HepG2 (cell line): ENCODE data around the gene CCDC91. TPM values are rescaled to one million over a fixed set of nuclear protein-coding genes. Genes with fewer than 3 reads are reported as not detected.

Experiments
- ARID3A ChIP-seq: IDR thresholded peaks from 2 replicates; pipeline ENCODE4 v1.6.1; 2012; ENCODE audit warnings: low read depth, low read length, improper control_type of control experiment
- CEBPB ChIP-seq: IDR thresholded peaks from 2 replicates; pipeline ENCODE4 v1.6.1; 2011; ENCODE audit warnings: low read depth, low read length, improper control_type of control experiment, borderline replicate concordance
- ELF3 ChIP-seq: IDR thresholded peaks from 2 replicates; pipeline ENCODE4 v1.6.1; 2016; ENCODE audit warnings: missing genetic modification reagents, missing compliant biosample characterization
- FOXA3 ChIP-seq: IDR thresholded peaks from 2 replicates; pipeline ENCODE4 v1.6.1; 2016; ENCODE audit warnings: missing genetic modification reagents, missing compliant biosample characterization
- HIC2 ChIP-seq: sonication (generic); formaldehyde crosslinking; IDR thresholded peaks from 2 replicates; pipeline ENCODE4 v1.9.0; 2022; ENCODE audit warnings: low read depth, missing genetic modification reagents
- HNRNPK ChIP-seq: fragments of 200-400 bp; formaldehyde crosslinking; IDR thresholded peaks from 2 replicates; pipeline ENCODE4 v1.6.1; 2018; ENCODE audit warnings: low read length, low read depth, moderate library complexity, mild to moderate bottlenecking; ENCODE audit not compliant: poor library complexity, severe bottlenecking
- PRDM15 ChIP-seq: sonication (generic); formaldehyde crosslinking; IDR thresholded peaks from 2 replicates; pipeline ENCODE4 v1.4.0; 2020; ENCODE audit warnings: missing genetic modification reagents
- SMC3 ChIP-seq: IDR thresholded peaks from 2 replicates; pipeline ENCODE4 v1.6.1; 2011; ENCODE audit warnings: low read length, improper control_type of control experiment
- SOX13 ChIP-seq, 3 experiments: fragments of 450-650 bp in 1 of 3; sonication (generic) in 1 of 3; formaldehyde crosslinking in 1 of 3; IDR thresholded peaks in 2 of 3; conservative IDR thresholded peaks in 1 of 3; 2 replicates each; pipeline versions ENCODE4 v1.5.0 to v1.6.1; 2016 to 2020; ENCODE audit warnings: antibody characterized with exemption in 1 of 3, mild to moderate bottlenecking in 1 of 3, missing compliant biosample characterization in 1 of 3, missing genetic modification reagents in 1 of 3, moderate library complexity in 1 of 3
- THAP8 ChIP-seq: sonication (generic); formaldehyde crosslinking; IDR thresholded peaks from 2 replicates; pipeline ENCODE4 v1.5.1; 2020; ENCODE audit warnings: missing genetic modification reagents, mild to moderate bottlenecking, borderline replicate concordance
- ZNF143 ChIP-seq: sonication (generic); formaldehyde crosslinking; IDR thresholded peaks from 2 replicates; pipeline ENCODE4 v1.4.0; 2020; ENCODE audit warnings: missing genetic modification reagents
- polyA plus RNA-seq, 8 experiments: library from polyadenylated mRNA; depleted of rRNA in 3 of 8; stranded (reverse) in 7 of 8; unstranded in 1 of 8; fragments of >200 nt; fragmentation: Illumina TruSeq in 4 of 8; extraction: Trizol in 4 of 8; gene quantifications; 2 replicates each; pipeline versions ENCODE4 v1.2.1 to v1.2.3, GENCODE V29; 2011 to 2016; ENCODE audit warnings: low read depth in 4 of 8, missing spikeins in 1 of 8, mixed read lengths in 1 of 8; ENCODE audit not compliant: insufficient read depth in 1 of 8
- total RNA-seq, 5 experiments: library from RNA; depleted of rRNA; stranded (reverse); fragments of >200 nt; fragmentation: Illumina TruSeq; extraction: Trizol; gene quantifications; 2 replicates each; pipeline ENCODE4 v1.2.3, GENCODE V29; 2016; ENCODE audit warnings: low read depth in 1 of 5

Gene CCDC91
- total and polyA plus RNA-seq, 2 of the 13 experiments (the other 11 are each of a cell fraction or from before 2014, with no cell fraction given): 9.8 to 15.8 TPM

- TF ChIP-seq HNRNPK (no peak), ZNF143 (CRISPR knock-in tag) (no peak), CEBPB (no peak), SOX13 (IDR thresholded peaks at IDR 0.05) (no peak), SOX13 (CRISPR knock-in tag; conservative IDR thresholded peaks at IDR 0.05 in 1 of 2, IDR thresholded peaks at IDR 0.05 in 1 of 2) (no peak), ELF3 (peak; percentile 43; the same call in 1 of the 2 replicates), FOXA3 (CRISPR knock-in tag) (0 out of 2 replicates have a peak, but pooled peaks have one; percentile 13), SMC3 (peak; percentile 83), THAP8 (CRISPR knock-in tag) (no peak), ARID3A (0 out of 2 replicates have a peak, but pooled peaks have one; percentile 58), HIC2 (no peak), PRDM15 (no peak)
These were observed 17.7 kb upstream of the CCDC91 start (continued) for GRCh38 chr12:28172434-28173030.
